ENCODE results near the gene PTGIS. TPM values are rescaled to one million over a fixed set of nuclear protein-coding genes. Genes with fewer than 3 reads are reported as not detected.

Gene PTGIS
- total RNA-seq, 2 donors from 2014 or later, result 12.9 to 34.6 TPM

GRCh38 chr20:49521356-49521755 is 46.6 kb downstream of the PTGIS start:
- intact Hi-C loops (cut with DNase I), result no loop called here

GRCh38 chr20:49519777-49520359 is 48.1 kb downstream of the PTGIS start:
- Histone ChIP-seq H3K27me3 (replicated peaks; ENCODE audit: insufficient read depth) (no peaks in the 10 kb centered on the region), H3K4me3 (no peak overlapping the region), H3K36me3 (no peaks in the 10 kb centered on the region), H3K27ac (no peak overlapping the region), H3K9me3 (no peaks in the 10 kb centered on the region), H3K4me1 (replicated peaks) (no peaks in the 10 kb centered on the region)
- no peak for DNase-seq (ENCODE audit: low spot score)
- intact Hi-C loops (cut with DNase I), result no loop called here
- TF ChIP-seq POLR2A (IDR thresholded peaks at IDR 0.05), result no peak
- TF ChIP-seq POLR2AphosphoS5 (IDR thresholded peaks at IDR 0.05), result no peak
- no peak for TF ChIP-seq CTCF (IDR thresholded peaks at IDR 0.05)
- WGBS, result 90% methylated on average over 5 of the region's 5 CpGs

More at GRCh38 chr20:49521356-49521755, 46.6 kb downstream of the PTGIS start:
- DNase-seq (ENCODE audit: low spot score), result no peak
- Histone ChIP-seq H3K27me3 (replicated peaks; ENCODE audit: insufficient read depth) (no peaks in the 10 kb centered on the region), H3K4me3 (no peak overlapping the region), H3K36me3 (no peaks in the 10 kb centered on the region), H3K9me3 (no peaks in the 10 kb centered on the region), H3K4me1 (replicated peaks) (no peaks in the 10 kb centered on the region), H3K27ac (no peak overlapping the region)
- TF ChIP-seq CTCF (IDR thresholded peaks at IDR 0.05) (no peak), POLR2AphosphoS5 (IDR thresholded peaks at IDR 0.05) (no peak), POLR2A (IDR thresholded peaks at IDR 0.05) (no peak)
- 78% methylated on average over 4 of the region's 4 CpGs for WGBS

- H3K4me1 ChIP-seq (replicated peaks), result no peaks in the 10 kb centered on the region
- H3K27ac ChIP-seq, result no peak overlapping the region
- intact Hi-C loops (cut with DNase I), result no loop called here
- H3K27me3 ChIP-seq (replicated peaks; ENCODE audit: insufficient read depth), result no peaks in the 10 kb centered on the region
- H3K4me3 ChIP-seq, result no peak overlapping the region
- no peaks in the 10 kb centered on the region for H3K36me3 ChIP-seq
- no peak for DNase-seq (ENCODE audit: low spot score)
- no peak for TF ChIP-seq CTCF (IDR thresholded peaks at IDR 0.05)
- TF ChIP-seq POLR2A (IDR thresholded peaks at IDR 0.05), result no peak
- TF ChIP-seq POLR2AphosphoS5 (IDR thresholded peaks at IDR 0.05), result no peak
- H3K9me3 ChIP-seq, result no peaks in the 10 kb centered on the region
- 81% methylated on average over 4 of the region's 4 CpGs for WGBS
Measured at GRCh38 chr20:49519212-49519712, 48.7 kb downstream of the PTGIS start.

- no peaks in the 10 kb centered on the region for H3K27me3 ChIP-seq (replicated peaks; ENCODE audit: insufficient read depth)
- H3K36me3 ChIP-seq, result no peaks in the 10 kb centered on the region
- H3K27ac ChIP-seq, result no peak overlapping the region
- no peak for DNase-seq (ENCODE audit: low spot score)
- no peak for TF ChIP-seq CTCF (IDR thresholded peaks at IDR 0.05)
- TF ChIP-seq POLR2AphosphoS5 (IDR thresholded peaks at IDR 0.05), result no peak
- TF ChIP-seq POLR2A (IDR thresholded peaks at IDR 0.05), result no peak
- no peaks in the 10 kb centered on the region for H3K9me3 ChIP-seq
- H3K4me1 ChIP-seq (replicated peaks), result no peaks in the 10 kb centered on the region
- no peak overlapping the region for H3K4me3 ChIP-seq
- 57% methylated on average over 5 of the region's 5 CpGs for WGBS
- intact Hi-C loops (cut with DNase I), result no loop called here
Measured at GRCh38 chr20:49518576-49518975, 49.4 kb downstream of the PTGIS start.

GRCh38 chr20:49517805-49518100 is 50.2 kb downstream of the PTGIS start:
- no peaks in the 10 kb centered on the region for H3K9me3 ChIP-seq
- no peaks in the 10 kb centered on the region for H3K27me3 ChIP-seq (replicated peaks; ENCODE audit: insufficient read depth)
- 93% methylated on average over 4 of the region's 4 CpGs for WGBS
- intact Hi-C loops (cut with DNase I), result no loop called here
- DNase-seq (ENCODE audit: low spot score), result no peak
- H3K4me3 ChIP-seq, result no peak overlapping the region
- no peak overlapping the region for H3K27ac ChIP-seq
- no peak for TF ChIP-seq POLR2A (IDR thresholded peaks at IDR 0.05)
- no peak for TF ChIP-seq CTCF (IDR thresholded peaks at IDR 0.05)
- TF ChIP-seq POLR2AphosphoS5 (IDR thresholded peaks at IDR 0.05), result no peak
- no peaks in the 10 kb centered on the region for H3K4me1 ChIP-seq (replicated peaks)
- no peaks in the 10 kb centered on the region for H3K36me3 ChIP-seq

Data from prostate gland (tissue), 2 donors.